HG03378 (cell line): ENCODE data around the gene PRAC2.
"Not testable (repeated sequence)": the region's sequence is repeated elsewhere in the genome, so short reads cannot be mapped to it uniquely, and the experiment has no call there.

ENCODE experiments used
- ATAC-seq: cut with Tn5 transposase; IDR thresholded peaks from one replicate; pipeline ENCODE4 v1.9.1; 2021; ENCODE audit warnings: mild to moderate bottlenecking, moderate library complexity; ENCODE audit not compliant: unreplicated experiment

PRAC2 gene

GRCh38 chr17:48722915-48723422 is at the start of gene PRAC2:
Gene PRAC2 (plus strand): TSS chr17:48723185. CDS start chr17:48724411, 1,226 bp downstream.
- no peak for ATAC-seq

GRCh38 chr17:48676963-48677558 is 45.9 kb upstream of the PRAC2 start:
- no peak for ATAC-seq

- no peak for ATAC-seq
Measured at GRCh38 chr17:48678141-48678971, 44.6 kb upstream of the PRAC2 start.

- no peak for ATAC-seq
Measured at GRCh38 chr17:48679385-48680096, 43.4 kb upstream of the PRAC2 start.

GRCh38 chr17:48681609-48682008 is 41.4 kb upstream of the PRAC2 start:
- no peak for ATAC-seq

GRCh38 chr17:48690655-48691054 is 32.3 kb upstream of the PRAC2 start:
- ATAC-seq, result no peak

- ATAC-seq, result no peak
Measured at GRCh38 chr17:48692049-48692448, 30.9 kb upstream of the PRAC2 start.

GRCh38 chr17:48693178-48693577 is 29.8 kb upstream of the PRAC2 start:
- no peak for ATAC-seq

- ATAC-seq, result no peak
Measured at GRCh38 chr17:48701864-48702532, 21.0 kb upstream of the PRAC2 start.

GRCh38 chr17:48704361-48705248 is 18.4 kb upstream of the PRAC2 start:
- no peak for ATAC-seq

- ATAC-seq, result no peak
Measured at GRCh38 chr17:48711128-48711527, 11.9 kb upstream of the PRAC2 start.

- no peak for ATAC-seq
Measured at GRCh38 chr17:48715496-48716399, 7.2 kb upstream of the PRAC2 start.

GRCh38 chr17:48716549-48716948 is 6.4 kb upstream of the PRAC2 start:
- not testable (repeated sequence) for ATAC-seq

GRCh38 chr17:48717367-48718226 is 5.4 kb upstream of the PRAC2 start:
- no peak for ATAC-seq

- ATAC-seq, result no peak
Measured at GRCh38 chr17:48718227-48718760, 4.7 kb upstream of the PRAC2 start.

- ATAC-seq, result no peak
Measured at GRCh38 chr17:48718761-48719641, 4.0 kb upstream of the PRAC2 start.
